ENCODE data around the gene COL10A1.

Gene COL10A1

DNA sequence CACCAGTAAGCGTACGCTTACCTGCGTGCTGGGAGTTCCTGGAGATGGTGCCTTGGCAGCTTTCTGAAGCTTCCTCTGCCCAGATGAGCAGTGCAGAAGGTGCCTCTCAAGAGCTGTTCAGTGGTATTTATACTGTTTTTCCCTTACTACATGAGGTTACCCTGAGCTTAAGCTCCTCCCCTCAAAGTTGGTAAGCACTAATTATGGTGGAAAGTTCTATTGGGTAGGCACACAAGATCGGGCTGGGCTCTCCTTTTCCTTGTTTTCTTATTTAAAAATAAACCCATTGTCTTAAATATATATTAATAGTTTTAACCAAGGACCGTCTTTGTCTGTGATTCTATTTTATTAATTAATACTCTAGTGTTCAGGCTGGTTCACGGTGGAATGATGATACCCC lies at the start of gene COL10A1:
Gene COL10A1, minus strand, starts transcription at position 101 of the 400 bp plus-strand sequence. CDS start 640 bp downstream, outside the sequence.
- DNase-seq, result no peak

DNA sequence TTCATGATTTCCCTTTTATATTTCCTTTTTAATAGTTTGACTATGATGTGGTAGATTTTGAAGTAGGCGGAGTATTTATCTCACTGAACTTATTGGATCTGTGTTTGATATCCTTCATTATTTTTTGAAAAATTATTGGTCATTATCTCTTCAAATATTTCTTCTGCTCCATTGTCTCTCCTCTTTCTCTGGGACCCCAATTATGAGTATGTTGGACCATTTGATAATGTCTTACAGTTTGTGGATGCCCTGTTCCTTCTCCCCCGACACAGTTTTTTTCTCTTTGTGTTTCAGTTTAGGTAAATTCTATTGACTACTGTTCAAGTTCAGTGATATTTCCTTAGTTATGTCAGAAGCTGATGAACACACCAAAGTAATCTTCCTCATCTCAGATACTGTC lies 49.4 kb upstream of the COL10A1 start:
- DNase-seq, result no peak

DNA sequence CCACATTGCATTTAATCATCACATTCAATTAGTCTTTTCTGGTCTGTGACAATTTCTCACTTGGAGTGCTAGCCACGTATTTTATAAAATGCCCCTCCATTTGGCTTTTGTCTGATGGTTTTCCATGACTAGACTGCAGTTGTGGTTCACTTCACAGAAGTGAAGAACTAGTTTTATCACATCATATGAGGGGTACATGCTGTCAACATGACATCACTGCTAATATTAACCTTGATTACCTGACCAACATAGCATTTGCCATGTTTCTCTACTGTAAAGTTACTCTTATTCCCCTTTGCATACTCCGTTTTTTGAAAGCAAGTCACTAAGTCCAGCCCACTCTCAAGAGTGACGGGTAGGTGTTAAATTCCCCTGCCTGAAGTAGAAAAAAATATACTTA lies 48.0 kb upstream of the COL10A1 start:
- no peak for DNase-seq

DNA sequence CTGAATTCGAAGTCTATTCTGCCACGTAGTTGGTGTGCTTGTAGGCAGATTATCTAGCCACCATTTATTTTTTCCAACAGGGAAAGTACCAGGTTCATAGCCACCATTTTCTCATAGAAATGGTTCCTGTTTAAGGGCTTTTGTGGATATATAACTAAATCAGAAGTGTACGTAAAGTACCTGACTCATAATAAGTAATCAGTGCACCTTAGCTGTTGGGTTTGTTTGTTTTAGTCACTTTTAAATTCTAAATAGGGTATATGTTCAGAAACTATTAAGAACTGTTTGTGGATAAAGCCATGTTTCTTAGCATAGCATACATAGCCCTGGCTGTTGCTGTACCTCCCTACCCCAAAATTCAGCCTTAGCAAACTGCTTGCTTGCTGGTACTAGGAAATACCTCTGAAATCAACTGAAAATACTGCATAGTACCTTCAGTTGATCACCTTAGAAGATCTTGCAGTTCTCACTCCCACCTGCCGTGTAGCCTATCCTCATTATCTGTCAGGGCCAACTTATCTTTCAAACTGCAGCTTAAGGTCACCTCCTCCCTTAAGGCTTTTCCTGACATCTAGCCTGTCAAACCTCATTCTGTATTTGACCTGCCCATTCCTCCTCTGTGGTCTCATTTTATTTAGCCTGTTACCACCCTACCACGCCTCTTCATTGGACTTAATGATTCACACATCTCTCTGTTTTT lies 44.6 kb upstream of the COL10A1 start:
- no peak for DNase-seq

DNA sequence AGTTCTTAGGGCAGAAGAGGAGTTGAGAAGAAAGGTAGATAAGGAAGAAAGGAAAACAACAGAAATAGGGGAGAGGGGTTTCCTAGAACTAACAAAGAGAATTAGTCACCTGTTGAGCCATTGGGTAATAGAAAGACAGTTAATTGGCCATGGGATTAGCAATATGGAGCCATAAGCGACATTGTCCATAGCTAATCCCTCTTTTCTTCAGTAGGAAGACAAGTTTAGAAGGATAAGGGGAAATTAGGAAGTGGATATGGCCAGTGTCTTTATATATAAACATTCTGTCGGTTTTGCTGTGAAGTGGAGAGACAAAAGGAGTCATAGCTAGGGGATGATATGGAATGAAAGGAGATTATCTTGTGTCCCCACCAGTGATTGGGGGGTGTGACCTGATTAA lies 43.9 kb upstream of the COL10A1 start:
- DNase-seq, result no peak

DNA sequence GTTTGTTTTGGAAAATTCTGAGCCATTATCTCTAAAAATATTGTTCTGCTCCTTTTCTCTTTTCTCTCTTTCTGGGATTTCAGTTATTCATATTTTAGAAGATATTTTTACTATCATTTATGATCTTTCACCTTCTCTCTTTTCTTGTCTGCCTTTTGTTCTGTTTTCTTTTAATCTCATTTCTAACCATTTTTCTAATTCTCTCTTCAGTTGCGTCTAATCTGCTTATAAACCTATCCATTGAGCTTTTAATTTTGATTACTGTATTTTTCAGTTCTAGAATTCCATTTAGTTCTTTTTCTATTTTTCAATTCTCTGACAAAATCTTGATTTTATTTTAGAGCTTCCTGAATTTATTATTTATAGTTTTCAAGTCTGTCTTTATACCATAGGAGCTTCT lies 42.2 kb upstream of the COL10A1 start:
- no peak for DNase-seq

DNA sequence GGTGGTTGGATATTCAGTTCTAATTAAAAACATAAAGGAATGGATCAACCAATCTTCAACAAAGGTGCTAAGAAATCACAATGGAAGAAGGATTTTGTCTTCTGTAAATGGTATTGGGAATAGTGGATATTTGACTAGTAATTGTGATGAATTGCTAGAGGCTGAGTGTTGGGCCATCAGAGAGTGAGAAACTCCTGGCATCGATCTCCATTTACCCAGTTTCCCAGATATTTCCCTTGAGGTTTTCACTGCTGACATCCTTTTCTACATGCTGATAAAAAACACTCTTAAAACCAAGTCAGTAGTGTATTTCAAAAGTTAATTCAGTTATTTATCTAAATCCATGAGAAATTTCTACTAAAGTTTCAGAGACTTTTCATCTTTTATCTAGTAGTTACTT lies 40.4 kb upstream of the COL10A1 start:
- DNase-seq, result no peak

DNA sequence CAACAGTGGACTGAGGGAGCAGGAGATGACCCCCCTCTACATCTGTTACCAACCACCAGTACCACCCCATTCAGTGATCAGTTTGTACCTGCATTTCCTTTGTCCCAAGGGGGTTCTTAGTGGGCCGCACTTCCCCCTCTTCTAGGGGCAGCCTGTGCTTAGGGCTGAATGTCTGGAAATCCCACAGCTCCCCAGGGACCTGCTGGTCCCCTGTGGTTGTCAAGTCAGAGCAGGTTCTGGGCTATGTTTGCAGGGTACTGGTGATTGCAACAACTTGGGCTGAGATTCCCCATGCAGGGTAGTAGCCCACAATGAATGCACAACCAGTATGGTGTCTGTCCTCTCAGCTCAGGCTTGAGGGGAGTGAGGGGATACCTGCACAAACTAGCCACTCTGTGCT lies 39.7 kb upstream of the COL10A1 start:
- DNase-seq, result no peak

DNA sequence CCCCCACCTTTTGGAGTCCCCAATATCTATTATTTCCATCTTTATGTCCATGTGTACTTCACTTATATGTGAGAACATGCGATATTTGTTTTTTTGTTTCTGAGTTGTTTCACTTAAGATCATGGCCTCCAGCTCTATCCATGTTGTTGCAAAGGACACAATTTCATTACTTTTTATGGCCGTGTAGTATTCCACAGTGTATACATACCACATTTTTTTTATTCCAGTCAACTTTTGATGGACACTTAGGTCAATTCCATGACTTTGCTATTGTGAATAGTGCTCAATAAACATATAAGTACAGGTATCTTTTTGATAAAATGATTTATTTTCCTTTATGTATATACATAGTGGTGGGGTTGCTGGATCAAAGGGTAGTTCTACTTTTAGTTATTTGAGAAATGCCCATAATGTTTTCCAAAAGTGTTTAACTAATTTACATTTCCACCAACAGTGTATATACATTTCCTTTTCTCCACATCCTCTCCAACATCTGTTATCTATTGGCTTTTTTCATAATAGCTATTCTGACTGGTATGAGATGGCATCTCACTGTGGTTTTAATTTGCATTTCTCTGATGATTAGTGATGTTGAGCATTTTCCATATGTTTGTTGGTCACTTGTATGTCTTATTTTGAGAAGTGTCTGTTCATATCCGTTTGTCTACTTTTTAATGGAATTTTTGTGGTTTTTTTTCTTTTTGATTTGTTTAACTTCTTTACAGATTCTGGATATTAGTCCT lies 34.0 kb upstream of the COL10A1 start:
- no peak for DNase-seq

DNA sequence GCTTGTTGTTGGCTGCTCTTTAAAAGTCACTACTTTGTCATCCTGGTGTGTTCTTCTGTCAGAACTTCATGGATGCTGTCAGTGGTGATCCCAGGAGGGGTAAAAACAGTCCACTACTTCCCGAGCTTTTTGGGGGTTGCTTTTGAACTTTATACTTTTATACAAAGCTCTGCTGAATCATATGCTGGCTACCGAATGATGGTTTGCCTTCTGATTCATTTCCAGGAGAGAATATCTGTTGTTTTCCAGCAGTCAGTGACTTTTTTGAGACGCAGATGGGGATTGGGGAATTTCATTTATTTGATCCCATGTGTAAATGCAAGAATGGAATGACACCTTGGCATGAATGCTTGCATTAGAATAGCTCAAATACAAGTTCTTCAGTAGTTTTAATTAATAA lies 32.7 kb upstream of the COL10A1 start:
- no peak for DNase-seq

DNA sequence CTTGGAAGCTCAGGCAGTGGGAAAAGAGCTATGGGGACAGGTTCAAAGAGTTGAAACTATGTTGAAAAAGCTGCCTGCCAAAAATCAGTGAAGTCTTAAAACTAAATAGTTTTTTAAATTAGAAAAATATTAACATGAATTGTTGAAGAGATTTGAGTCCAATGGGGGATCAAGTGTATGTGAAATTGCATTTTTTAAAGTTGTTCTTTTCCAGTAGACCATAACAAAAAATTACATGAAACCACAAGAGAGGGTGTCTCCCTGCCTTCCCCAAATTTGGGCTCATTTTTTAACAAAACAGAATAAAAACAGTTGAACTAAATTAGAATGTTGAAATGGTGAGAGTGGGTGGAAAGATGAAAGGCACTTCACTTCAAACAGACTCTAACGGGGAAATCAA lies 31.5 kb upstream of the COL10A1 start:
- DNase-seq, result no peak

DNA sequence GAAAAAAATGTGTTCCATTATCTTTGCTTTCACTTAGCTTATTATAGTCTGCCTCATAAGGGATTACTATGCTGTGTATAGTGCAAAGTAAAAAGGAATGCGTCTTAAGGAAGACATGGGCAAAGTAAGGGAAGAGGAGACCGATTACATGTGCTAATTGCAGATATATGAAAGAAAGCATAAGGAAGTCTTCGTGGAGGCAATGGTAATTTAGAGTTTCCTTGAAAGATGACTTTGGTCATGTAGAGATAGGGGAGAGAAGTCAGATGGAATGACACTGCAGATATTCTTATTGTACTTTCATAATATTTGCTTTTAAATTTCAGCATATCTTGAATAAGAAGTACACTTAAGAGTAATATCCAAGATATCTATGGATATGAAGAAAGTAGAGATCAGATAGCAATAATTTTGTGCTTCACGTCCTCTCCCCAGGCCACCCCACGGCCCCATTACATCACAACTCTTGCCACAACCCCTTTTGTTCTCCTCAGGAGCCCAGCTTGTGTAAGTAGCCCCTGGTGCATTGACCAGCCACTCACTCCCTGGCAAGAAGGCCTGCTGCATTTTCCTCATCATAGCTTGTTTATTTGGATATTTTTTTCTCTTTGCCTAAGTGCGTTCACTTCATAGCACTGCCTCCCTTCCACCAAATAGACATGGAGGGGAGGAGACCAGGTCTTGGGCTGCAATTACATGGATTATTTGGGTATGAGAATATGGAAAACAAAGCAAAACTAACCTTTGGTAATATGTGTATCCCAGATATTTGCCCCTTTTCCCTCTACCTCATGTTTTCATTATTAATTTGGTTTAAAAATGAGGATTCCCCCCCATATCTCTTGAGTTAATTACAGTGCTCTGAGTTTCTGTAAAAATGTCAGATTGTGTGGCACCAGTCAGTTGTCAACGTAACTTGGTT lies 30.7 kb upstream of the COL10A1 start:
- DNase-seq, result no peak

DNA sequence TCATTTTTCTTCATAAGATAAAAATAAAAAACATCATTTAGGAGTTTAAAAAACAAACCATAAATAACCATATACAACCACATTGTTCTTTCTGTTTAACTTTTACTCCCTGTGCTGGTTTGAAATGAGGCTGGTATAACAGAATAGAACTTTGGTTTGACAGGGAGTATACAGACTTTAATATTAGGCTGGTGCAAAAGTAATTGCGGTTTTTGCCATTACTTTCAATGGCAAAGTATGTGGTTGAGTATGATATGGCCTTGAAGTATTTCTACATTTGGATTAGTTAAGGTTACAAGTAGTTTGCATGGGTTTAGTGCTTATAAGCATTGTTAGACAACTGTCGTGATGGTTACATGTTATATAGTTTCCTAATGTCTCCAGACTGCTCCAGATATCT lies 29.0 kb upstream of the COL10A1 start:
- DNase-seq, result no peak

DNA sequence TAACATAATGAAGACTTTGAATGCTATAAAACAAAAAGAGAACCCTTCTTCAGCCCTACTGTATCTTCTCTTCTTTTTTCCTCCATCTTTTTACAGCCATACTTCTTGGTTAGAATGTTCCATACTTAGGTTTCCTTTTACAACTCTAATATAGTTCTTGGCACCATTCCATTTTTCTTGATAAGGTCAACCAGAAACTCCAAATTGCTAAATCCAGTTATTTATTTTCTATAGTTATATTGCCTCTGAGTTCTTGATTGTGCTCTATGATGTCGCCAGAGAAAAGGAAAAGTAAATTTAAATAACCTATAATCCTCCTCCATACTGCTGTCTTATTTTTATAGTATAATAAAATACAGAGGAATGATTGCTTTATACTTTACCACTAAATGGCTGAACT lies 26.7 kb upstream of the COL10A1 start:
- DNase-seq, result no peak

DNA sequence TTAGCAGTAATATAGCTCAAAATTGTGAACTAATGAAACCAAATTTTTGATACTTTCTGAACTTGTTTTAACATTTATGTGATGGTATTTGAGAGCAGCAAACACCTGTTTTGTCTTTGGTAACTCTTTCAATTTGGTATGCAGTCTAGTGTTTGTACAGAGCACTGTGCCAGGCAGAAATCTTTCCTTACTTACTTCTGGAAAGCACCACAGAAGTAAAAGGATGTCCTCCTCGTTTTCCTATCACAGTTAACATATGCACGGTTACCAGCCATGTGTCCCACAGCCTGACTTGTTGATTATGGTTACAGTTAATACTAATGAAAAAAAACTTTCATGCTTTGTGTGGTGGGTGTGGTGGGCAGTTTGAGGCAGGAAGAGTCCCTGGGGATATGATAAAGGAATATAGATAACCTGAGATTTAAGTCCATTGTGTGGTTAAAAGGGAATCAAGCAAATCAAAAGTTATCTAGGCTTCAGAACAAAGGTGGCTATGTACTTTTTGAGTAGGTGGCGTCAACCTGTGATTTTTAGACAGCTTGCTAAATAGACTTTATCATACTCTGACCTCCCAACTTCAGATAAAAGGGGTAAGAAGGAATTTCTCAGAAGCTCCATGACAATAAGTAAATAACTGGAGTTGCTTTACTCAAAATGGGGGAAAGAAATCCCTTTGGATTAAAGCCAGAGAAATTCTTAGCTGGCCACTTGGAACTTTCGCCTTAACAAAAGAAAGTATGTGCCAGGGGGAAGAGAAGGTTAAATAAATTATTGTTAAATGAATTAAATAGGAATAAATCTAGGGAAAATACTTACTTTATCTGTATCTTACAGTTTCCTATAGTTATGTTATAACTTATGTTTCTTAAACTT lies 20.1 kb upstream of the COL10A1 start:
- DNase-seq, result no peak

DNA sequence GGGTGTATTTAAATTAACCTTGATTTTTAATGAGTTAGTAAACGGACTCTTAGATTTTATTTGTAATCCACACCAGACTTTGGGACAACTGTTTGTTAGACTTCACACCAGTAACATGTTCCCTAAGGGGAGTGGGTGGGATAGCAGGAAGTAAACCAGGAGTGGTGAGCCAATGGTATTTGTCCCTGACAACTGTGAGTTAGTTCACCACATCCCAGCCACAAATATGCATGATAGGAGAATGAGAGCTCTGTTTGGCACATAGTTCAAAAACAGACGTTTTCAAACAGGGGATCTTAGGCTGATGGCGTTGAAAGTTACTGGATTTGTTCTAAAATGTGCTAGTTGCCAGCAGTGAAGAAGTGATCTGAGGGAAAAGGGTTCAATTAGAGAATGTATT lies 18.7 kb upstream of the COL10A1 start:
- DNase-seq, result no peak

DNA sequence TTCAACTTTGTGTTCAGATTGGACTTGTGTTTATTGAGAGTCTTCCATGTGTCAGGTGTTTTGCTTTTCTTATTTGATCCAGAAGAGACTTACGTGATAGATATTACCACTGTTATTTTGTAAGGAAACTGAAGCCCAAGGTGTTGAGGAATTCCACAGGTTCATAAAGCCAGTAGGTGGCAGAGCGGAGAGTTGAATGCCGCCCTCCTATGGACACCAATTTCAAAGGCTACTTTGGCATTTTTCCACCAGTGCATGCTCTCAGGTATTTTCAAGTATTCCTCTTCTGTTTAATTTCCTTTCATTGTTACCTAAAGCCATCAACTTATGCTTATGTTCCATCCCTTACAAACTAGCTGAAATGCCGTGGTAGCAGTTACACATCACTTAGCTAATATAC lies 14.0 kb upstream of the COL10A1 start:
- no peak for DNase-seq

DNA sequence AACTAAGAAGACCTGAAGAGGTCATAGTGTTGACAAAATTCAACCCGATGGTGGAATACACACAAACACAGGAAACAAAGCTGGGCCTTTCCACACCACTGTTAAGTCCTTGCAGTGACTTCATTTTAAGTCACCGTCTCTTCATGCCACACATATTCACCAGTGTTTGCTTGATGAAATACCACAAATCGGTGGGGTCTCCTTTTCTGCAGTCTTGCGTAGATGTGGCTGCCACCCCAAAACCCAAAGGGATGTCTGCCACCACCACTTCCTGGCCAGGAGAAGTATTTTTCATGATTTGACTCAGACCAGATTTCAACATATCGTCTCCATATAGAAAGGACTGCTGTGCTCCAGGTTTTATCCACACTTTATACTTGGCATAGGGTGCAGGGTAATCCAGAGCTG lies 11.0 kb upstream of the COL10A1 start:
- no peak for DNase-seq

DNA sequence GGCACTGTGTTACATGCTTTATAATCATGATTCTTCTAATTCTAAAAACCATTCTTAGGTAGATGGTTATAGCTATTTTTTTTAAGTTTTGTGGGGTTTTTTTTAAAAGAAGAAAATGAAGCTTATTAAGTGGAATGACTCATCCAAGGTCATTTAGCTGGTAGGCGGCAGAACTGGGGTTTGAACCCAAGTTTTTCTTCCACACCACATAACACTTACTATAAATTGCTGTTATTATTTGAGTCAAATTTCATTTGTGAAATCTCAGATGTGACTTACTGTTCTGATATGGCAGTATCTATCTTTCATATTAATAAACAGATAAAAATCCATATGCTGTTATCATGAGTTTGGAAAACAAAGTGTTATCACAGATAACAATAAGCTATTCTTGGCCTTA lies 10.4 kb upstream of the COL10A1 start:
- no peak for DNase-seq

DNA sequence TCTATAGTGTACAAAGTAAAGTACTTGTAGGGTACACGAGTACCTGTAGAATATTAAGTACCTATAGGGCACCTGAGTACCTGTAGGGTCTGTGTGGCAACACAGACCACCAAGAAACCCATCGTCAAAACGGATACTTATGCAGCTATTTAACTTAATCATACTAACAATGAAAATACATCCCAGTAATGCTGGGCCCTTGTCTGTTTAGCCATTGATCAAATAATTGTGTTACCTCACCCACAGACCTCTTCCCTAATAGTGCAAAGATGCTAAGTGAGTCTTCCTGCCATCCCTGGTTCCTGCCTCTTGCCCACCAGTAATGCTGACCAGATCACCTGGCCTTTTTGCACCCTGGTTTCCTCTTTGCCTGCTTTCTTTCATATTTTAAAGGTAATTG lies 7.5 kb upstream of the COL10A1 start:
- no peak for DNase-seq

DNA sequence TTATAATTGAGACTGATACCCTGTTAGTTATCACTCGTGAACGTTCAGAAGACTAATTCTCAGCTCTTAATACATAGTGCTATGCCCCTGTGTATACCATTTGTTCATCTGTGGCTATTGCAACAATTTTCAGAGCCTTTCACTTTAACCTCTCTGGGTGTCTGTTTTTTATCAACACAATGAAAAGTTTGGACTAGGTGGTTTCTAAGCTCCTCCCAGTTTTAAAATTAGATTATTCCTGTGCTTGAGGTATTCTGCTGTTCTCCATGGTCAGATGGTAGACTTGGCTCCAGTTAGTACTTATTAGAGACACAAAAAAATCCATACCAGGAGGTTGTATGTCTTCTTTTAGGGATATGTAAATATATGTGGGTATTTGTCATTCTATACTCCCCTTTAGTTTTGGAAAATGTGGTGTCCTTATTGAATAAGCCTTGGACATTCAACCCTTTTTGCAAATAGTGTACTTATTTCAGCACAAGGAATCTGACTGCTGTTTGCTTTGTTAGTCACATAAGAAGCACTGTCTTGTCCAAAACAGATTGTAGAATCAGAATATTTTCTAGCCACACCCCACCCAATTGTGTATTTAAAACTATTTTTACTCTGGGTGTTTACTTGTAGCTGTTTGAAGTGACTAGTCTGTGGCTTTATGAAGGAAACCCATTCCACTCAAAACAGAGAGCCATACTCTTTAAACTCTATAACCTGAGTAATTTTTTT lies 2.0 kb upstream of the COL10A1 start:
- no peak for DNase-seq

DNA sequence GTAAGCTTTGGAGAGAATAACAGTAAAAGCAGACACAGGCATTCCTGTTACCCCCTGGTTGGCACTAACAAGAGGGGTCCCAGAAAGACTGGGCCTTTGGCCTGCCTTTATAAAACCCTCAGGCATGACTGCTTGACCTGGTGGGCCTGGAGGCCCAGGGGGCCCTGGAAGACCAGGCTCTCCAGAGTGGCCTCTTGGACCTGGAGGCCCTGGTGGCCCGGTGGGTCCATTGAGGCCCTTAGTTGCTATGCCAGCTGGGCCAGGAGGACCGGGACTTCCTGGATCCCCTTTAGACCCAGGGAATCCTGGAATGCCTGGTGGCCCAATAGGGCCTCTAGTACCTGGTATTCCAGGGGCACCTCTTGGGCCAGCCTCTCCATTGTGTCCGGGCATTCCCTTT lies 5.5 kb downstream of the COL10A1 start:
- DNase-seq, result no peak
